Uterus (tissue), 4 donors: ENCODE data around the gene SNAP47. TPM values are rescaled to one million over a fixed set of nuclear protein-coding genes. Genes with fewer than 3 reads are reported as not detected.

Experiments used
- DNase-seq, 2 donors: peaks; one replicate each; pipeline ENCODE4 v3.0.0-alpha.2; 2019 to 2020
- H3K27ac ChIP-seq, 2 donors: fragments of 200-600 bp; sonication (generic); 1 replicate in 1 of 2; 2 replicates in 1 of 2; pipeline ENCODE4 v1.5.1; 2016 to 2018
- H3K27me3 ChIP-seq, 2 donors: fragments of 200-600 bp; sonication (generic); one replicate each; pipeline ENCODE4 v1.5.1; 2018 to 2019; ENCODE audit warnings: control low read depth in 1 of 2
- H3K36me3 ChIP-seq, 2 donors: fragments of 200-600 bp; sonication (generic); one replicate each; pipeline ENCODE4 v1.5.1; 2019; ENCODE audit warnings: control low read depth in 1 of 2
- H3K4me1 ChIP-seq, 2 donors: fragments of 200-600 bp; sonication (generic); one replicate each; pipeline ENCODE4 v1.5.1; 2018 to 2019; ENCODE audit warnings: control low read depth in 1 of 2
- H3K4me3 ChIP-seq, 2 donors: fragments of 200-600 bp; sonication (generic); 1 replicate in 1 of 2; 2 replicates in 1 of 2; pipeline ENCODE4 v1.5.1; 2018 to 2019; ENCODE audit warnings: mild to moderate bottlenecking in 1 of 2
- H3K9me3 ChIP-seq, 2 donors: fragments of 200-600 bp; sonication (generic); one replicate each; pipeline ENCODE4 v1.5.1; 2019; ENCODE audit warnings: control low read depth in 1 of 2
- CTCF ChIP-seq, 4 experiments: fragments of 200-600 bp in 2 of 4; fragments of 450-650 bp in 2 of 4; sonication (generic) in 2 of 4; IDR thresholded peaks; one replicate each; pipeline ENCODE4 v1.5.1; 2016 to 2019; ENCODE audit warnings: antibody characterized with exemption in 4 of 4, mild to moderate bottlenecking in 2 of 4, moderate library complexity in 1 of 4
- POLR2A ChIP-seq, 2 donors: fragments of 450-650 bp; IDR thresholded peaks; one replicate each; pipeline ENCODE4 v1.6.1; 2016; ENCODE audit warnings: antibody characterized with exemption in 2 of 2, mild to moderate bottlenecking in 1 of 2, moderate library complexity in 1 of 2
- intact Hi-C: fragments of 100-400 bp; cut with DNase I; formaldehyde crosslinking; loops from one replicate; pipeline ENCODE4 v1.15.1; 2023; ENCODE audit warnings: low total_unique reads
- total RNA-seq, 4 donors: library from RNA; depleted of rRNA in 3 of 4; stranded (reverse); fragments of >200 nt in 3 of 4; gene quantifications; one replicate each; pipeline versions ENCODE4 v1.1.0 to v1.2.4, GENCODE V29; 2014 to 2023
- donor health status: DM: yes; HTN: yes; CAD: no.

SNAP47 gene
- total RNA-seq, 4 donors from 2014 or later, result 33.3 to 75.5 (median 55.2) TPM

- Histone ChIP-seq H3K4me3 (no peak overlapping the region), H3K27me3 (no peaks in the 10 kb centered on the region), H3K27ac (no peak overlapping the region), H3K36me3 (no peaks in the 10 kb centered on the region), H3K9me3 (no peaks in the 10 kb centered on the region), H3K4me1 (peaks cover 0 to 5% of the 10 kb centered on the region in 2 donors)
- TF ChIP-seq POLR2A (IDR thresholded peaks at IDR 0.05) (no peak), CTCF (IDR thresholded peaks at IDR 0.05) (no peak)
- intact Hi-C loops, result loop anchor here (10.0 kb wide), 1 partner anchor 308 kb away; no protein-coding TSS in a partner anchor
- DNase-seq, result no peak
Observed at GRCh38 chr1:227766653-227767277, 31.5 kb downstream of the SNAP47 start.

GRCh38 chr1:227767401-227768124 is 32.3 kb downstream of the SNAP47 start:
- H3K27me3 ChIP-seq, result no peaks in the 10 kb centered on the region
- H3K4me1 ChIP-seq, result peaks cover 0 to 5% of the 10 kb centered on the region in 2 donors
- H3K9me3 ChIP-seq, result no peaks in the 10 kb centered on the region
- DNase-seq, result no peak
- H3K27ac ChIP-seq, result no peak overlapping the region
- intact Hi-C loops, result loop anchor here (10.0 kb wide), 1 partner anchor 307 kb away; no protein-coding TSS in a partner anchor
- H3K36me3 ChIP-seq, result no peaks in the 10 kb centered on the region
- TF ChIP-seq CTCF (IDR thresholded peaks at IDR 0.05) (no peak), POLR2A (IDR thresholded peaks at IDR 0.05) (no peak)
- H3K4me3 ChIP-seq, result no peak overlapping the region

- DNase-seq, result no peak
- Histone ChIP-seq H3K27ac (no peak overlapping the region), H3K4me1 (peaks cover 0 to 2% of the 10 kb centered on the region in 2 donors), H3K36me3 (no peaks in the 10 kb centered on the region), H3K4me3 (no peak overlapping the region), H3K9me3 (no peaks in the 10 kb centered on the region), H3K27me3 (no peaks in the 10 kb centered on the region)
- intact Hi-C loops, result loop anchor here (10.0 kb wide), 1 partner anchor 307 kb away; no protein-coding TSS in a partner anchor
- no peak for TF ChIP-seq CTCF (IDR thresholded peaks at IDR 0.05)
- TF ChIP-seq POLR2A (IDR thresholded peaks at IDR 0.05), result no peak
Observed at GRCh38 chr1:227768125-227768439, 32.8 kb downstream of the SNAP47 start.

- no peak overlapping the region for H3K4me3 ChIP-seq
- no peak for DNase-seq
- no peaks in the 10 kb centered on the region for H3K27me3 ChIP-seq
- no peaks in the 10 kb centered on the region for H3K36me3 ChIP-seq
- no peaks in the 10 kb centered on the region for H3K9me3 ChIP-seq
- H3K4me1 ChIP-seq, result no peaks in the 10 kb centered on the region
- TF ChIP-seq CTCF (IDR thresholded peaks at IDR 0.05) (no peak), POLR2A (IDR thresholded peaks at IDR 0.05) (no peak)
- intact Hi-C loops, result loop anchor here (10.0 kb wide), 1 partner anchor 306 kb away; no protein-coding TSS in a partner anchor
- no peak overlapping the region for H3K27ac ChIP-seq
Observed at GRCh38 chr1:227768640-227769039, 33.4 kb downstream of the SNAP47 start.
